HG03196 (cell line): ENCODE data around the gene KIF16B.
A peak's percentile ranks its signal among the peaks of the same experiment; 100 is the strongest.
"Not testable (repeated sequence)": the region's sequence is repeated elsewhere in the genome, so short reads cannot be mapped to it uniquely, and the experiment has no call there.

Experiments
- ATAC-seq: cut with Tn5 transposase; IDR thresholded peaks from one replicate; pipeline ENCODE4 v1.9.1; 2021; ENCODE audit not compliant: unreplicated experiment

KIF16B gene

GRCh38 chr20:16573001-16573965 lies at the start of gene KIF16B:
KIF16B (minus strand) TSS chr20:16573448; CDS start chr20:16573275, 173 bp downstream.
- peak; percentile 88 for ATAC-seq

- no peak for ATAC-seq
Observed at GRCh38 chr20:16622501-16622900, 49.3 kb upstream of the KIF16B start.

DNA sequence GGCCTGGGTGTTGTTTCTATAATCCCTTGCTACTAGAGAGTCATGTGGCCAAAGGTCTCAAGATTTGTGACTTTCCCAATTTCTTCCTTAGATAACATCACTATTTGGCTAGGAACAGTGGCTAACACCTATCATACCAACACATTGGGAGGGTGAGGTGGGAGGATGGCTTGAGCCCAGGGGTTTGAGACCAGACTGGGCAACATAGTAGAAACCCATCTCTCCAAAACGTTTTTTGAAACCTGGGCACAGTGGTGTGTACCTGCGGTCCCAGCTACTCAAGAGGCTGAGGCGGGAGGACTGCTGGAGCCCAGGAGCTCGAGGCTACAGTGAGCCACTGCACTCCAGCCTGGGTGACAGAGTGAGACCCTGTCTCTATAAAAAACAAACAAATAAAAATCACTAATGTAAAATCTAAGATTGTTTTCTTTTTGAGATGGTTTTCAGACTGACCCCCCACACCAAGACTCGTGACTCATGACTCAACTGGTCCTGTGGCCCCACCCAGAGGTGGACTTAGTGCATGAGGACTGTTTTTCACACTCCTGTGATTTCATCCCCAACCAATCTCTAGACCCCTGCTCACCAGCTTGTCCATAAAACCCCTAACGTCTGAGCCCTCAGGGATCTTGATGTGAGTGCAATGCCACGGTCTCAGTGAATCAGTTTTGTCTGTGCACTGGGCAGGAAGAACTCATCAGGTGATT lies 48.3 kb upstream of the KIF16B start:
- ATAC-seq = no peak

GRCh38 chr20:16620961-16621360 lies 47.7 kb upstream of the KIF16B start:
- ATAC-seq = no peak

- ATAC-seq = no peak
Observed at GRCh38 chr20:16619953-16620352, 46.7 kb upstream of the KIF16B start.

- no peak for ATAC-seq
Observed at GRCh38 chr20:16617056-16617455, 43.8 kb upstream of the KIF16B start.

DNA sequence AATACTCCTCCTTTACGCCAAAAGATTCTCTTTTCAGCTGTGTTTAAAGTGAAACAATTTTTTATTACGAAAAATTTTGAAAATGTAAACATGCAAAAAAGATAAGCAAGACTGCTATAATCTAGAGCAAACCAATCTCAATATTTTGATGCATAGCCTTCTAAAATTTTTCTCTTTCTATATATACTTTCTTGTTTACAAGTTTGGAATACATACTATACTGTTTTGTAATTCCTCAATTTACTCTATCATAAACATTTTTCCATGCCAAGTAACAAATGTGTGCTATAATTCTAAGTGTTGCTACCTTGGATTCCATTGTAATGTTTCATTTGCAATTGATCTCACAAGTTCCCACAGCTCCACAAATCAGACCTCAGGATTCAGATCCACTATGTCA lies 43.1 kb upstream of the KIF16B start:
- ATAC-seq = no peak

GRCh38 chr20:16615199-16615598 lies 42.0 kb upstream of the KIF16B start:
- ATAC-seq = no peak

DNA sequence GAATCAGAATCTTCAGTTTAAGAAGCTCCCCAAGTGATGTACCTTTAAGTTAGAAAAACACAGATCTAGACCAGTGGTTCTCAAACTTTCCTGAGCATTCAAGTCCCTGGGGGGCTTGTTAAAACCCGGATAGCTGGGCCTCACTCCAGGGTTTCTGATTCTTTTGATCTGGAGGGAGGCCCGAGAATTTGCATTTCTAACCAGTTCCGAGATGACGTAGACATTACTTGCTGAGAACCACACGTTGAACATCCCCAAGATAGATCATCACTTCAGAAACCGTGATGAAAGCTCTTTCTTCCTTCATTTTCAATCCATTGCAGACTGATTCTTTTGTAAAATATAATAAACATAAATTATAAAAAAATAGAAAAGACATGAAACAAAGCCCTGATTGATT lies 40.7 kb upstream of the KIF16B start:
- no peak for ATAC-seq

DNA sequence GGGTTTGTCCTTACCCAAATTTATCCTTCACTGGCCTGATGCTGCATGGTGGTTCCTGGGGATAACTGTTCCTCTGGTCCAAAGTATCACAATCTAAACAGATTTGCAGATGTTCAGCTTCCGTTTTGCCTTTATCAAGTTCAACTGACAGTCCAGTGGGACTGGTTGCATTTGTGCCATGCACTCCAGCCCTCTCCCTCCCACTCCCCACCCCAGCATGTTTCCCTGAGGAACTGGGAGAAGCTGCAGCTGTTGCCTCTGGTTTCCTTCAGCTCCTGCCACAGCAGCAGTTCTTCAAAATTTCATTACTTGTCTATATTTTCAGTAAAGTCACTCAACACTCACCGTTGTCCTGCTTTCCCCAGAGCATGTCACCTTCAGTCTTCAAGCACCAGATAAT lies 39.5 kb upstream of the KIF16B start:
- ATAC-seq = no peak

- ATAC-seq = no peak
Observed at GRCh38 chr20:16611817-16612216, 38.6 kb upstream of the KIF16B start.

GRCh38 chr20:16609066-16609465 lies 35.8 kb upstream of the KIF16B start:
- no peak for ATAC-seq

- ATAC-seq = no peak
Observed at GRCh38 chr20:16608277-16608650, 35.0 kb upstream of the KIF16B start.

DNA sequence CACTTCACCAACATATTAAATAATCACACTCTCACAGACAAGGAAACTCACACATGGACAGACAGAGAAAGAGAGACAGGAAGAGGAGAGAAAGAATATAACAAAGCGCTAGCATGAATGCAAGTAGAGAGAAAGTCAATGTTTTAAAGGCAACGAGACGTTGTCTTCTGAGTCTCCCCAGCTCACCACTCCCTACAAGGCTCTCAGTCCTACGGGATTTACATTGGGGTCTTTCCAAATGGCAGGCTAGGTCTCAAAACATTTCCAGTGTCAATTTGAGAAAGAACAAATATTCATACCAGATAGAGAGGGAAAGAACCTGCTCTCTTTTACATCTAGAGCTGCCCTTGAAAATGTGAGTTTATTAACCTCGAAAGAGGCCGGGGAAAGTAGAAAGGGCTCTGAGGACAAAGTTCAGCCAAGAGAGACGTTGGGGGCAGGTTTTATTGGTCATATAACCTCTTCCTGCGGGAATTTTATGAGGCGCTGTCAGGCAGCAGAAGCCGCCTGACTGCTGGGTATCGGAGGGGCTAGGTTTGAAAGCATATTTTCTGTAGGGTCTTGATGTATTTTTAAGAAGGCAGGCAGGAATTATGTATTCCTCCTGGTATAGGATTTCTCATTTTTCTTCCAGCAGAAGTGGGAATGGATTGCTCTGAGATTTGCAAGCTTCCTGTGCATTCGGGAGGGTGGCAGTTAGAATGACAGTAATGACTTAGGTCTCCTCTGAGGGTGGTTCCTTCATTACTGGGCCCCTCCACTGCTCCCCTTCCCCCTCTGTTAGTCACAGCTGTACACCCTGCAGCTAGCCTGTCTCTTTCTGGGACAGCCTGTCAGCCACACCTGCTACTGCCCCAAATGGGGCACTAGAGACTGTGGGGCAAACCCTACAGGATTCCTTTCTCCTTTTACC lies 34.4 kb upstream of the KIF16B start:
- no peak for ATAC-seq

- no peak for ATAC-seq
Observed at GRCh38 chr20:16606468-16607070, 33.3 kb upstream of the KIF16B start.

- ATAC-seq = no peak
Observed at GRCh38 chr20:16601047-16601446, 27.8 kb upstream of the KIF16B start.

DNA sequence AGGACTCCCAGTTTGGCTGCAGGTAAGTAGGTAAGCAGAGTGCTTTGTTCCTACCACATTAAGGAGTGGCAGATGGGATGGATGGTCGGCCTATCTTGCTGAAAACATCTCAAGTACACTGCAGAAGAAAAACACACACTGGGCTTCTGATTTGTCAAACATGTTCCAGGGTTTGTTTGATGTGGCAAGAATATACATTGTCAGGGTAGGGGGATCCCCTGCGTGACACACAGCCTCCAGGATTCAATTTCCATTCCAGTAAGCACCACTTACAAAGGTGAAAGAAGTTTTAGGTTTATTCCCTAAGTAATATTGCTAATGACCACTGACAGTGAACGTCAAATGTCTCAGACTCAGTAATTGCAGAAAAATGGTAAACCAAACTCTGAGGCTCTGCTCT lies 26.0 kb upstream of the KIF16B start:
- ATAC-seq = no peak

DNA sequence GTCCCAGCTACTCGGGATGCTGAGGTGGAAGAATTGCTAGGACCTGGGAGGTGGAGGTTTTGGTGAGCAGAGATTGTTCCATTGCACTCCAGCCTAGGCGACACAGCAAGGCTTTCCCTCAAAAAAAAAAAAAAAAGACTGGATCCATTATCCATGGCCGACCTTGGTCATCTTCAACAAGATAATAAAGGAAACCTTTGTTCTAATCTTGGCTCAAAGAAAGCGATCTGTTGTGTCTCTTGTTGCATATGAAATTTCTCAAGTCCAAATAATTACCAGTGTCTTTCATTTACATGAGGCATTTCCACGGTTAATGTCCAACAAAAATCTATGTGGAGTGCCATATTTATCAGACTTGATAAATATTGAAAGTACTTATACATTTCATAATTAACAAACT lies 23.7 kb upstream of the KIF16B start:
- ATAC-seq = no peak

DNA sequence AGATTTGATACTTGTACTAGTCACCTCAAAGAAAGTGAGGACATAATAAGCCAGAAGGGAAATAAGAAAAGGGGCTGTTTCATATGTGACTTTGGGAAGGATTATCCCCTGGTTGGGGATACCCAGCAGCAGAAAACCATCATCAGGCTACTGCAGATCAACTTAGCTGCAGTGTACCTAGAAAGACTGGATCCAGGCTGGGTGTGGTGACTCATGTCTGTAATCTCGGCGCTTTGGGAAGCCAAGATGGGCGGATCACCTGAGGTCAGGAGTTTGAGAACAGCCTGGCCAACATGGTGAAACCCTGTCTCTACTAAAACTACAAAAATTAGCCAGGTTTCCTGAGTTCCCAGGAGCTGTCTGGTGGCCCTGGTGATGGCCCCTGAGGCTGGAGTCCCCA lies 23.2 kb upstream of the KIF16B start:
- not testable (repeated sequence) for ATAC-seq

DNA sequence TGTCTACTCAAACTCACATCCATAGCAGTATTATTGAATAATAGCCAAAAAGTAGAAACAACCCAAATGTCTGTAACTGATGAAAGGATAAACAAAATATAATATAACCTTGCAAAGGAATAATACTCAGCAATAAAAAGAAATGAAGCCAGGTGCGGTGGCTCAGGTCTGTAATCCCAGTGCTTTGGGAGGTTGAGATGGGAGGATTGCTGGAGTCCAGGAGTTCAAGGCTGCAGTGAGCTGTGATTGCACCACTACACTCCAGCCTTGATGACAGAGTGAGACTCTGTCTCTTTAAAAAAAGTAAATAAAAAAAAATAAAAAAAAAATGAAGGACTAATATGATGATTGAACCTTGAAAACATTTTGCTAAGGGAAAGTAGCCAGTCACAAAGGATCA lies 22.1 kb upstream of the KIF16B start:
- no peak for ATAC-seq
